ENCODE measurements around the gene RAD52.

GRCh38 chr12:992647-993046 is 43.2 kb upstream of the RAD52 start:
- TF ChIP-seq CTCF (conservative IDR thresholded peaks at IDR 0.05; ENCODE audit: low read length): no peak
- TF ChIP-seq EZH2phosphoT487 (IDR thresholded peaks at IDR 0.05; ENCODE audit: borderline replicate concordance, low read depth, low read length): no peak

Data from OCI-LY7 (cell line).